GM06990 (cell line): ENCODE data around the gene AKAP6.

Experiments
- DNase-seq: peaks from one replicate; pipeline ENCODE4 v3.0.0-alpha.2; 2011; ENCODE audit not compliant: insufficient read length; ENCODE audit errors: extremely low read depth
- H3K27me3 ChIP-seq: replicated peaks from 2 replicates; pipeline ENCODE4 v1.6.0; 2011; ENCODE audit warnings: low read length; ENCODE audit not compliant: control insufficient read depth, insufficient read depth
- H3K36me3 ChIP-seq: 2 replicates; pipeline ENCODE4 v1.5.1; 2011; ENCODE audit warnings: low read length; ENCODE audit not compliant: control insufficient read depth, insufficient read depth
- H3K4me3 ChIP-seq: replicated peaks from 2 replicates; pipeline ENCODE4 v1.5.1; 2011; ENCODE audit warnings: low read depth, mild to moderate bottlenecking, control low read depth, low read length
- CTCF ChIP-seq: IDR thresholded peaks from 2 replicates; pipeline ENCODE4 v1.5.1; 2011; ENCODE audit warnings: low read length, control low read depth, mild to moderate bottlenecking, inconsistent platforms; ENCODE audit not compliant: insufficient read depth, poor library complexity, severe bottlenecking

AKAP6 gene

GRCh38 chr14:32525591-32525990, 196.5 kb downstream of the AKAP6 start:
- Histone ChIP-seq H3K27me3 (no peaks in the 10 kb centered on the region), H3K36me3 (no peaks in the 10 kb centered on the region), H3K4me3 (no peak overlapping the region)
- no peak for TF ChIP-seq CTCF
- DNase-seq, result no peak

- no peak for DNase-seq
- Histone ChIP-seq H3K36me3 (no peaks in the 10 kb centered on the region), H3K27me3 (no peaks in the 10 kb centered on the region), H3K4me3 (no peak overlapping the region)
- TF ChIP-seq CTCF, result no peak
These were observed 201.7 kb downstream of the AKAP6 start for GRCh38 chr14:32530800-32531199.

GRCh38 chr14:32531942-32532515, 202.9 kb downstream of the AKAP6 start:
- DNase-seq, result no peak
- H3K36me3 ChIP-seq, result no peaks in the 10 kb centered on the region
- H3K4me3 ChIP-seq, result no peak overlapping the region
- no peak for TF ChIP-seq CTCF
- no peaks in the 10 kb centered on the region for H3K27me3 ChIP-seq

- Histone ChIP-seq H3K27me3 (no peaks in the 10 kb centered on the region), H3K36me3 (no peaks in the 10 kb centered on the region), H3K4me3 (no peak overlapping the region)
- no peak for DNase-seq
- no peak for TF ChIP-seq CTCF
These were observed 205.0 kb downstream of the AKAP6 start for GRCh38 chr14:32534145-32534544.

GRCh38 chr14:32536175-32536574, 207.1 kb downstream of the AKAP6 start:
- no peaks in the 10 kb centered on the region for H3K36me3 ChIP-seq
- DNase-seq, result no peak
- no peak for TF ChIP-seq CTCF
- H3K27me3 ChIP-seq, result no peaks in the 10 kb centered on the region
- no peak overlapping the region for H3K4me3 ChIP-seq

- H3K27me3 ChIP-seq, result no peaks in the 10 kb centered on the region
- TF ChIP-seq CTCF, result no peak
These were observed 208.1 kb downstream of the AKAP6 start for GRCh38 chr14:32537166-32537565.

More at GRCh38 chr14:32537166-32537565, 208.1 kb downstream of the AKAP6 start:
- Histone ChIP-seq H3K36me3 (no peaks in the 10 kb centered on the region), H3K4me3 (no peak overlapping the region)
- DNase-seq, result no peak
